ENCODE results near the gene COP1.
"Not testable (repeated sequence)": the region's sequence is repeated elsewhere in the genome, so short reads cannot be mapped to it uniquely, and the experiment has no call there.

The COP1 gene

DNA sequence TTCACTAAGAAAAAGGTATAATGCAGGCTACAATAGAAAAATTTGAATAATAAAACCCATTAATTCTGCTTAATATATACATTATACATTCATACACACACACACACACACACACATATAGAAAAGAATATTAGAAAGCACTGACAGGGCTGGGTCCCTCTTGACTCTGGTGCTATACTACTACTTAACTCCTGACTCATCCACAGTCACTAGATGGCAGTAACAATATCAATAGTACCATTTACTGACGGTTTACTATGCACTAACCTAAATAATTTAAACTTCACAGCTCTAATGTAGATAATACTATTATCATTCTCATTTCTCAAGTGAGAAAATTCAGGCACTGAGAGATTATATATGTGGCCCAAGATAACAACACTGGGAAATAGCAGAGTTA, 87.5 kb downstream of the COP1 start:
- Histone ChIP-seq H3K36me3 (ENCODE audit: control insufficient read depth, insufficient read depth, low read length, severe bottlenecking) (peaks cover 29% of the 10 kb centered on the region), H3K9ac (ENCODE audit: low read length) (no peak overlapping the region), H3K4me1 (ENCODE audit: control insufficient read depth, insufficient read depth, low read length) (no peaks in the 10 kb centered on the region), H3K27me3 (replicated peaks; ENCODE audit: control insufficient read depth, insufficient read depth, low read length) (no peaks in the 10 kb centered on the region), H3K4me3 (ENCODE audit: low read length) (no peak overlapping the region), H3K9me3 (ENCODE audit: control insufficient read depth, low read length) (peaks cover 9% of the 10 kb centered on the region)
- DNase-seq (ENCODE audit: low read depth) = peak; percentile 27

DNA sequence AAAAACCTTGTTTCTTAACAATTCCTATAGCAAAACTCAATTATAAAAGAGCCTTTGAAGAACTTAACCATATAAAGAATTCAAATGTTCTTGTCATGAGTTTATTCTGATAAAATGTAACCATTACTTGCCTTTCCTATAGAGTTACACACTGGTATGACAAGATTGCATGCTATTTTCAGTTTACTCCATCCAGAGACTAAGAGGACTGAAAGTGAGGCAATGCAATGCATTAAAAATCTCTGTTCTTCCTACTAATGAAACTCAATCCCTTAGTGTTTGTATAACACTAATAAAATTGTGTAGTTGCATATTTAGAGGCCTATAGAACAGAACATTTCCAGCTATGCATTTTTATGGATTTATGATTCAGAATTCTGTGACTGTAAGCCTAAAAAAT, 88.1 kb downstream of the COP1 start:
- Histone ChIP-seq H3K9me3 (ENCODE audit: control insufficient read depth, low read length) (peaks cover 9% of the 10 kb centered on the region), H3K4me3 (ENCODE audit: low read length) (no peak overlapping the region), H3K27me3 (replicated peaks; ENCODE audit: control insufficient read depth, insufficient read depth, low read length) (no peaks in the 10 kb centered on the region), H3K4me1 (ENCODE audit: control insufficient read depth, insufficient read depth, low read length) (no peaks in the 10 kb centered on the region), H3K36me3 (ENCODE audit: control insufficient read depth, insufficient read depth, low read length, severe bottlenecking) (peaks cover 35% of the 10 kb centered on the region), H3K9ac (ENCODE audit: low read length) (no peak overlapping the region)
- DNase-seq (ENCODE audit: low read depth) = peak; percentile 82

DNA sequence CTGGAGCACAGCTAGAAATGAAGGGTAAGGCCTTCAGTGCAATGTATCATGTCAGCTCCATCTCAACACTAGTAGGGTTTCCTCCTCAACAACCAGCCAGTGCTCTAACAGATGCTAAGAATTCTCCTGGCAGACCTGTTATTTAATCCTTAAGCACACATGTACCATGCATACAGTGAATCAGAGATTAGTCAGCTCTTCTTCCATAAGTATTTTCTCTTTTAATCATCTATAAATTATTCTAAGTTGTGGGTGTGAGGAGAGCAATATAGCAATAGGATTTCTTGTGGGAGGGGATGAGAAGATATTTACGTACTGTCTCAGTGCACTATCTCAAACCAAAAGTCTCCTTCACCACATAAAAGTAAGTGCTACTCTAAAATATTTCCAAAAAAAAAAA, 95.3 kb downstream of the COP1 start:
- H3K9me3 ChIP-seq (ENCODE audit: control insufficient read depth, low read length) = no peaks in the 10 kb centered on the region
- peaks cover 43% of the 10 kb centered on the region for H3K36me3 ChIP-seq (ENCODE audit: control insufficient read depth, insufficient read depth, low read length, severe bottlenecking)
- H3K4me1 ChIP-seq (ENCODE audit: control insufficient read depth, insufficient read depth, low read length) = peaks cover 6% of the 10 kb centered on the region
- no peaks in the 10 kb centered on the region for H3K27me3 ChIP-seq (replicated peaks; ENCODE audit: control insufficient read depth, insufficient read depth, low read length)
- no peak overlapping the region for H3K9ac ChIP-seq (ENCODE audit: low read length)
- DNase-seq (ENCODE audit: low read depth) = no peak
- H3K4me3 ChIP-seq (ENCODE audit: low read length) = no peak overlapping the region

DNA sequence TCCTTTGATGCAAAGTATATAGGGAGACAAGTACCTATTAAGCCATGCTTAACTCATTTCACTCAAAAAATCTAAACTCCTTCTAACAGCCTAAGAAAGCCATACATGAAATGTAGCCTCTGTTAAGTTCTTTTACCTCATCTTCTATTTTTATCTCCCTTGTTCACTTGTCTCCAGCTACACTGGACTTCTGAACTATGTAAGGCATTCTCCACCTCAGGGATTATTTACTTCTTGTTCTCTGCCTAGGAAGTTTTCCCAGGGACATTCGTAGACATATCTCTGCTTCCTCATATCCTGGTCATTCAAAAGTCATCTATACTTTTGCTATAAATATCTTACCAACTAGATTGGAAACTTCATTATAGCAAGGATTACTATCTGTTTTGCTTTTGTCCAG, 96.9 kb downstream of the COP1 start:
- Histone ChIP-seq H3K9ac (ENCODE audit: low read length) (no peak overlapping the region), H3K36me3 (ENCODE audit: control insufficient read depth, insufficient read depth, low read length, severe bottlenecking) (peaks cover 48% of the 10 kb centered on the region), H3K4me1 (ENCODE audit: control insufficient read depth, insufficient read depth, low read length) (peaks cover 6% of the 10 kb centered on the region), H3K4me3 (ENCODE audit: low read length) (no peak overlapping the region), H3K9me3 (ENCODE audit: control insufficient read depth, low read length) (no peaks in the 10 kb centered on the region), H3K27me3 (replicated peaks; ENCODE audit: control insufficient read depth, insufficient read depth, low read length) (no peaks in the 10 kb centered on the region)
- DNase-seq (ENCODE audit: low read depth) = peak; percentile 18

DNA sequence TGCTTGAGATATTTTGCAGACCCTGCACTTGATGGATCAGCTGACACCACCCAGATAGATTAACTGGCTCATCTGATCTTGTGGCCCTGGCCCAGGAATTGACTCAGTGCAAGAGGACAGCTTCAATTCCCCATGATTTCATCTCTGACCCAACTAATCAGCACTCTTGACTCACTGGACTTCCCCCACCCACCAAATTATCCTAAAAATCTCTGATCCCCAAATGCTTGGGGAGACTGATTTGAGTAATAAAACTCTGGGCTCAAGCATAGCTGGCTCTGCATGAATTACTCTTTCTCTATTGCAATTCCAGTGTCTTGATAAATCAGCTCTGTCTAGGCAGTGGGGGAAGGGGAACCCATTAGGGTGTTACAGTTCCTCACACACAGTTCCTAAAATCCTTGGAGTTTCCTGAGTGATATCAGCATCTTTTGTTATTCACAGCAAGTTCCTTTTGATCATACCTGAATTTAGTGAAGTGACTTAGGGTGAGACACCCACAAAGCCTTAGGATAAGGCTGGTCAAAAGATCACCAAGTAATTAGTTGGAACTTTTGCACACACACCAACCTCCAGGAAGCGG, 104.2 kb downstream of the COP1 start:
- Histone ChIP-seq H3K9ac (ENCODE audit: low read length) (no peak overlapping the region), H3K36me3 (ENCODE audit: control insufficient read depth, insufficient read depth, low read length, severe bottlenecking) (peaks cover 40% of the 10 kb centered on the region)
- DNase-seq (ENCODE audit: low read depth) = no peak

DNA sequence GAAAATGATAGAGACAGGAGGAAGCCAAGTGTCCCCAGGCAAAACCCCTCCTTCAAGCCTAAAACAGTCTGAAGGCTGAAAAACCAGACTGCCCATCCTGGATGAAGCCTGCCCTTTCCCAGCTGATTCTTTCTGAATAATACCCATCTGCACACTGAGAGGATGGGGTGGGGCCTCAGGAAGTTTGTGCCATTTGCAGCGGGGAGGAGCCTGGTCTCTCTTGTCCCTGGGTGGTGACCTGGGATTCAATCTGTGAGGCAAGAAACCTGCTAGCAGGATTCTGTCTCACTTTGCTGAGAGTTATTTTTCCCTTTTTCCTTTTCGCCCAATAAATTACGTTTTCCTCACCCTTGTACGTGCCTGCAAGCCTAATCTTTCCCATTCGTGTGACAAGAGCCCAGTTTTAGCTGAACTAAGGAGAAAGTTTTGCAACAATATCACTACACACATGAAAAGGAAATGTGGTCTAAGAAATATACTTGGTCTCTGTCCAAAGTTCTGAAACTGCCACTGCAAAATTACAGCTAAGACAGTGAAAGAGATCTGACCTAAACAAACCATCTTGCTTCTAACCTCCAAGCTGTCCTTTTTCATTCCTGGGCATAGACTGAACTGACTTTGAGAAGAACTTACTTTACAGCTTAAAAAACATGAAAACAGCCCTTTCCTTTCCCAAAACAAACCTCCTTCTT, 105.0 kb downstream of the COP1 start:
- Histone ChIP-seq H3K27me3 (replicated peaks; ENCODE audit: control insufficient read depth, insufficient read depth, low read length) (no peaks in the 10 kb centered on the region), H3K36me3 (ENCODE audit: control insufficient read depth, insufficient read depth, low read length, severe bottlenecking) (peaks cover 47% of the 10 kb centered on the region), H3K4me1 (ENCODE audit: control insufficient read depth, insufficient read depth, low read length) (peaks cover 19% of the 10 kb centered on the region), H3K9me3 (ENCODE audit: control insufficient read depth, low read length) (peaks cover 28% of the 10 kb centered on the region), H3K4me3 (ENCODE audit: low read length) (no peak overlapping the region), H3K9ac (ENCODE audit: low read length) (no peak overlapping the region)
- DNase-seq (ENCODE audit: low read depth) = peak; percentile 41

More for the DNA sequence above, 104.2 kb downstream of the COP1 start:
- H3K4me1 ChIP-seq (ENCODE audit: control insufficient read depth, insufficient read depth, low read length) = peaks cover 19% of the 10 kb centered on the region
- peak overlapping the region; percentile 7 for H3K4me3 ChIP-seq (ENCODE audit: low read length)
- no peaks in the 10 kb centered on the region for H3K27me3 ChIP-seq (replicated peaks; ENCODE audit: control insufficient read depth, insufficient read depth, low read length)
- peaks cover 20% of the 10 kb centered on the region for H3K9me3 ChIP-seq (ENCODE audit: control insufficient read depth, low read length)

DNA sequence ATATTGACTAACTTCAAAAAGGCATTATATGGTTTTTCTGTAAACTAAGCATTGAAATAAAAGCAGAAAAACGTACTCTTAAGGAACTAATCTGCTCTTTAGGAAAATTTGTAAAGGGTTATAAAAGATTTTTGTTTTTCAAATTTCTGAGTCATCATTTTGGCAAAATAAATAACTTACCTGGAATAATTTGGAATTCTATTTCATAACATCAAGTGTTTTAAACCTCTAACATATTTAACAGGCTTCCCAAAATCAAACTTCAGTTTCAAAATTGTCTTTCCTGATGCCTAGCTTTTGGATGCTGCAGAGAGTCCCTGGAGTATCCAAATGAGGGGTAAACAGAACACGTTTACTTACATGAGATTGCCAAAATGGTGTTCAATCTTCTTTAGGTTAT, 108.5 kb downstream of the COP1 start:
- H3K9ac ChIP-seq (ENCODE audit: low read length) = no peak overlapping the region
- peak overlapping the region; percentile 41 for H3K4me3 ChIP-seq (ENCODE audit: low read length)
- DNase-seq (ENCODE audit: low read depth) = no peak
- H3K27me3 ChIP-seq (replicated peaks; ENCODE audit: control insufficient read depth, insufficient read depth, low read length) = no peaks in the 10 kb centered on the region
- H3K4me1 ChIP-seq (ENCODE audit: control insufficient read depth, insufficient read depth, low read length) = peaks cover 19% of the 10 kb centered on the region
- H3K36me3 ChIP-seq (ENCODE audit: control insufficient read depth, insufficient read depth, low read length, severe bottlenecking) = peaks cover 40% of the 10 kb centered on the region
- peaks cover 31% of the 10 kb centered on the region for H3K9me3 ChIP-seq (ENCODE audit: control insufficient read depth, low read length)

DNA sequence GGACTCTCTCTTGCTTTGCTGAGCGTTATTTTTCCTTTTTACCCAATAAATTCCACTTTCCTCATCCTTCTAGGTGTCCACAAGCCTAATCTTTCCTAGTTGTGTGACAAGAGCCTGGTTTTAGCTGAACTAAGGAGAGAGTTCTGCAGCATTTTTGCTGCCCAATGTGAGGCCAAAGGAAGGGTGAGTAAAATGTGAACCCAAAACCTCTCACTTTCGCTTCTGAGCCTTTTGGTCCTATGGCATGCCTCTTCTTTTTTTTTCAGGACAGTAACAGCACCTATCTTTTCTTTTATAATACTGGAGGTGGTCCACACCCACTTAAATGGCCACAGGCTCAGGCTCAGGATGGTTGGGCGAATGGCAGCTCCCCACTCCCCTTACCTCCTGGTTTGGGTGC, 111.1 kb downstream of the COP1 start:
- Histone ChIP-seq H3K36me3 (ENCODE audit: control insufficient read depth, insufficient read depth, low read length, severe bottlenecking) (peaks cover 40% of the 10 kb centered on the region), H3K27me3 (replicated peaks; ENCODE audit: control insufficient read depth, insufficient read depth, low read length) (no peaks in the 10 kb centered on the region), H3K4me3 (ENCODE audit: low read length) (no peak overlapping the region), H3K4me1 (ENCODE audit: control insufficient read depth, insufficient read depth, low read length) (no peaks in the 10 kb centered on the region), H3K9ac (ENCODE audit: low read length) (no peak overlapping the region), H3K9me3 (ENCODE audit: control insufficient read depth, low read length) (peaks cover 31% of the 10 kb centered on the region)
- no peak for DNase-seq (ENCODE audit: low read depth)

DNA sequence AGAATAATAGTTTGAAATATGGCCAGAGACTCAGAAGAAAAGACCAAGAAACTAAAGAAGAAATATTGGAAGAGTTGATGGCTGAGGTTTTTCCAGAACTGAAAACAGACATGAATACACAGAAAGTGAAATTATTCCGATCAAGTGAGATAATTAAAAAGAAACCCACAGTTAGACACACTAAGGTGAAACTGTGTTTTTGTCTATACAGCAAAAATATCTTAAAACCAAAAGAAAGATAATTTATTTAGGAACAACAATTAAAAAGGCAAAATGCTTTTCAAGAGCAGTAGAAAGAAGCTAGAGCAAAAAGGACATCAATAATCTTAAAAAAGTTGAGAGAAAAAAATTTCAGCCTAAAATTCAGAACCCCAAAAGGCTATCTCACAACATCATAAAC, 116.3 kb downstream of the COP1 start:
- H3K9me3 ChIP-seq (ENCODE audit: control insufficient read depth, low read length) = no peaks in the 10 kb centered on the region
- H3K4me3 ChIP-seq (ENCODE audit: low read length) = no peak overlapping the region
- H3K27me3 ChIP-seq (replicated peaks; ENCODE audit: control insufficient read depth, insufficient read depth, low read length) = no peaks in the 10 kb centered on the region
- H3K4me1 ChIP-seq (ENCODE audit: control insufficient read depth, insufficient read depth, low read length) = no peaks in the 10 kb centered on the region
- H3K9ac ChIP-seq (ENCODE audit: low read length) = no peak overlapping the region
- no peak for DNase-seq (ENCODE audit: low read depth)
- peaks cover 4% of the 10 kb centered on the region for H3K36me3 ChIP-seq (ENCODE audit: control insufficient read depth, insufficient read depth, low read length, severe bottlenecking)

DNA sequence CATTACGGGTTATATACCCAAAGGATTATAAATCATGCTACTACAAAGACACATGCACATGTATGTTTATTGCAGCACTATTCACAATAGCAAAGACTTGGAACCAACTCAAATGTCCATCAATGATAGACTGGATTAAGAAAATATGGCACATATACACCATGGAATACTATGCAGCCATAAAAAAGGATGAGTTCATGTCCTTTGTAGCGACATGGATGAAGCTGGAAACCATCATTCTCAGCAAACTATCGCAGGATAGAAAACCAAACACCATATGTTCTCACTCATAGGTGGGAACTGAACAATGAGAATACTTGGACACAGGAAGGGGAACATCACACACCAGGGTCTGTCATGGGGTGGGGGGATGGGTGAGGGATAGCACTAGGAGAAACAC, 119.3 kb downstream of the COP1 start:
- not testable (repeated sequence) for H3K9ac ChIP-seq (ENCODE audit: low read length); DNase-seq (ENCODE audit: low read depth); H3K27me3 ChIP-seq (replicated peaks; ENCODE audit: control insufficient read depth, insufficient read depth, low read length); H3K4me1 ChIP-seq (ENCODE audit: control insufficient read depth, insufficient read depth, low read length); H3K9me3 ChIP-seq (ENCODE audit: control insufficient read depth, low read length); H3K4me3 ChIP-seq (ENCODE audit: low read length)
- peaks cover 19% of the 10 kb centered on the region for H3K36me3 ChIP-seq (ENCODE audit: control insufficient read depth, insufficient read depth, low read length, severe bottlenecking)

DNA sequence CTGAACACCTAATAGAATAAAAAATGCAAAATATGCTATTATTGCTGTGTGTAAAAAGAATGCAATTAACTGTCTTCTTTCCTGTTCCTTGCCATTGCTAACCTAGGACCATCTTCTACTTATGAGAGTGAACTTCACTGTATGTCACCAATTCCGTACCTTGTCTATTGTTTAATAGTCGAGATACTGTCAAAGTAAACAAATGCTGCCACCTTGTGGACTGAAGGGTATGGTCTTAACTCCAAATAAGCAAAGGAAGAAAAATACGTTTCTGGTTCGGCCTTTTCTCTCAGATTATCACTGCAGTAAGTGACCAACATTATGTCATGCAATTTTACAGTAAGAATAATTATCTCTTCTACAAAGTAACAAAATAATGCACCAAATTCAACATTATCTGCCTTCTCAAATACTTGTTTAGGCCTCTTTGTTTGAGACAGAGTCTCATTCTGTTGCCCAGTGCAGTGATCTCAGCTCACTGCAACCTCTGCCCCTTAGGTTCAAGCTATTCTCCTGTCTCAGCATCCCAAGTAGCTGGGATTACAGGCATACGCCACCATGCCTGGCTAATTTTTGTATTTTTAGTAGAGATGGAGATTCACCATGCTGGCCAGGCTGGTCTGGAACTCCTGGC, 133.4 kb downstream of the COP1 start:
- DNase-seq (ENCODE audit: low read depth) = peak; percentile 87
- Histone ChIP-seq H3K27me3 (replicated peaks; ENCODE audit: control insufficient read depth, insufficient read depth, low read length) (no peaks in the 10 kb centered on the region), H3K4me3 (ENCODE audit: low read length) (no peak overlapping the region), H3K9me3 (ENCODE audit: control insufficient read depth, low read length) (peaks cover 12% of the 10 kb centered on the region), H3K4me1 (ENCODE audit: control insufficient read depth, insufficient read depth, low read length) (no peaks in the 10 kb centered on the region), H3K9ac (ENCODE audit: low read length) (no peak overlapping the region), H3K36me3 (ENCODE audit: control insufficient read depth, insufficient read depth, low read length, severe bottlenecking) (peaks cover 10% of the 10 kb centered on the region)

Data from adipocyte (in vitro differentiated cells).